Adrenal gland (tissue), 5 donors: Measurements from ENCODE around the gene CENPS.

Experiments used
- POLR2A ChIP-seq, 2 donors: fragments of 450-650 bp; IDR thresholded peaks; one replicate each; pipeline ENCODE4 v1.6.1; 2017; ENCODE audit warnings: antibody characterized with exemption in 2 of 2, mild to moderate bottlenecking in 2 of 2, moderate library complexity in 1 of 2
- TF ChIP-seq, protein P1 (sequence below), 6 experiments: fragments of 450-650 bp in 4 of 6; fragments of 200-600 bp in 2 of 6; sonication (generic) in 1 of 6; IDR thresholded peaks; 1 replicate in 5 of 6; 2 replicates in 1 of 6; pipeline versions ENCODE4 v1.5.1 to v1.8.0; 2016 to 2021; ENCODE audit warnings: antibody characterized with exemption in 6 of 6, mild to moderate bottlenecking in 2 of 6, moderate library complexity in 1 of 6
- donor health status: DM: no; HTN: no; CAD: no.

DNA sequence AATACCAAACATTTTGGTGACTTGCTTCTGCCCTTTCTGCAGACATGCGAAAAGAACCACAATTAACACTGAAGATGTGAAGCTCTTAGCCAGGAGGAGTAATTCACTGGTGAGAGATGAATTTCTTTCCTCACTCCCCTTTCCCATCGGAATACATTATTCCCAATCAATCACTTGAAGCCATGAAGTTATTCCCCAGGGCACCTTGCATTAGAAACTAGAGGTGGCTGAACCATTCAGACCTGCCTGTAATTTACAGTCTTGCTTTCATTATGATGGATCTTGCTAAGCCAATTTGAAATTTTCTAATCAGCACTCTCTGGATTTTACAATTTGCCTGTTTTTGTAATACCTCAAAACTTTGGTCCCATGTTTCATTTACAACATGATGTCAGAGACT, 10.1 kb downstream of the CENPS start:
- TF ChIP-seq, protein P1, sequence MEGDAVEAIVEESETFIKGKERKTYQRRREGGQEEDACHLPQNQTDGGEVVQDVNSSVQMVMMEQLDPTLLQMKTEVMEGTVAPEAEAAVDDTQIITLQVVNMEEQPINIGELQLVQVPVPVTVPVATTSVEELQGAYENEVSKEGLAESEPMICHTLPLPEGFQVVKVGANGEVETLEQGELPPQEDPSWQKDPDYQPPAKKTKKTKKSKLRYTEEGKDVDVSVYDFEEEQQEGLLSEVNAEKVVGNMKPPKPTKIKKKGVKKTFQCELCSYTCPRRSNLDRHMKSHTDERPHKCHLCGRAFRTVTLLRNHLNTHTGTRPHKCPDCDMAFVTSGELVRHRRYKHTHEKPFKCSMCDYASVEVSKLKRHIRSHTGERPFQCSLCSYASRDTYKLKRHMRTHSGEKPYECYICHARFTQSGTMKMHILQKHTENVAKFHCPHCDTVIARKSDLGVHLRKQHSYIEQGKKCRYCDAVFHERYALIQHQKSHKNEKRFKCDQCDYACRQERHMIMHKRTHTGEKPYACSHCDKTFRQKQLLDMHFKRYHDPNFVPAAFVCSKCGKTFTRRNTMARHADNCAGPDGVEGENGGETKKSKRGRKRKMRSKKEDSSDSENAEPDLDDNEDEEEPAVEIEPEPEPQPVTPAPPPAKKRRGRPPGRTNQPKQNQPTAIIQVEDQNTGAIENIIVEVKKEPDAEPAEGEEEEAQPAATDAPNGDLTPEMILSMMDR (IDR thresholded peaks at IDR 0.05), result no peak
- TF ChIP-seq POLR2A (IDR thresholded peaks at IDR 0.05), result no peak
